GM21717 (cell line): ENCODE data around the gene EVX2.

ENCODE experiments used
- ATAC-seq: cut with Tn5 transposase; IDR thresholded peaks from one replicate; pipeline ENCODE4 v1.9.1; 2021; ENCODE audit warnings: mild to moderate bottlenecking, moderate library complexity; ENCODE audit not compliant: unreplicated experiment

EVX2 gene

GRCh38 chr2:176109192-176109901 is 25.6 kb upstream of the EVX2 start:
- ATAC-seq = no peak

GRCh38 chr2:176107731-176108181 is 24.0 kb upstream of the EVX2 start:
- ATAC-seq = no peak

GRCh38 chr2:176106581-176107539 is 23.1 kb upstream of the EVX2 start, which contains the start of gene HOXD11:
TSS of gene HOXD11 (plus strand) at chr2:176107280. CDS start at chr2:176107356, 76 bp downstream.
- ATAC-seq = no peak

- ATAC-seq = no peak
Measured at GRCh38 chr2:176105730-176106580, 22.2 kb upstream of the EVX2 start.

- ATAC-seq = no peak
Measured at GRCh38 chr2:176105078-176105729, 21.4 kb upstream of the EVX2 start.

GRCh38 chr2:176104316-176105077 is 20.7 kb upstream of the EVX2 start:
- ATAC-seq = no peak

GRCh38 chr2:176103742-176104315 is 20.1 kb upstream of the EVX2 start:
- no peak for ATAC-seq

GRCh38 chr2:176103194-176103593 is 19.4 kb upstream of the EVX2 start:
- no peak for ATAC-seq

- ATAC-seq = no peak
Measured at GRCh38 chr2:176102309-176102866, 18.6 kb upstream of the EVX2 start.

- ATAC-seq = no peak
Measured at GRCh38 chr2:176101842-176102241, 18.1 kb upstream of the EVX2 start.

GRCh38 chr2:176101216-176101830 is 17.6 kb upstream of the EVX2 start:
- no peak for ATAC-seq

- ATAC-seq = no peak
Measured at GRCh38 chr2:176100547-176101140, 16.9 kb upstream of the EVX2 start.

- ATAC-seq = no peak
Measured at GRCh38 chr2:176099728-176100546, 16.2 kb upstream of the EVX2 start, which contains the start of gene HOXD12. TSS of gene HOXD12 (plus strand) at chr2:176099795. CDS start at chr2:176099802, 7 bp downstream.

- ATAC-seq = no peak
Measured at GRCh38 chr2:176099159-176099727, 15.5 kb upstream of the EVX2 start.

- no peak for ATAC-seq
Measured at GRCh38 chr2:176098366-176099158, 14.8 kb upstream of the EVX2 start.

GRCh38 chr2:176097820-176098365 is 14.1 kb upstream of the EVX2 start:
- ATAC-seq = no peak
